Fibroblast of skin of left biceps (primary cell): ENCODE data around the gene FRG1.
"Not testable (repeated sequence)": the region's sequence is repeated elsewhere in the genome, so short reads cannot be mapped to it uniquely, and the experiment has no call there.

Experiments used
- DNase-seq, 2 experiments: peaks; one replicate each; pipeline ENCODE4 v3.0.0-alpha.2; 2013; ENCODE audit warnings: low read depth in 2 of 2

FRG1 gene

GRCh38 chr4:189985651-189986243 is 45.1 kb downstream of the FRG1 start:
- not testable (repeated sequence) for DNase-seq

DNA sequence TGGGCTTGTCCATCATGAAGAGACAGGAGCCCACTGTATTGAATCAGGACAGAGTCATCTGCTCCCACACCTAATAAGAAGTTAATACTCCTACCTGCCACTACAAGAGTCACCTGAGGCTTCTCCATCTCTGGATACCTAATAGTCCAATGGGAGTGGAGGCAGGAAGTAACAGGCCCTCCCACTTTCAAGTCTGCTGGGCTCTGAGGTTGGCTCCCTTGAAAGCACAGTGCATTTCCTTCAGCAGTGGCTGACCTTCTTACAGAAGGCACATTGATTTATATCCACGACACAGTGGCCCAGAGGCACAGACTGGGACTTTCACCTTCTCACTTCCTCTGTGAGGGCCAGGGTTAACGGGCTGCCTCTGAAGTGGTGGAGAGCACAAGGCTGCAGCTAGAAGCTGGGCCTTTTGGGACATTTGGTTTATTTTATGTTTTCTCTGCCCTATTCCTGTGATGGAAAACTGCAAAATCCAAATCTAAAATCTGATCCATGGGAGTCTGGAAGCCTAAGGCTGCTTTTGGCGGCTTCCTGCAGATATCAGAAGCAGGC is 48.3 kb downstream of the FRG1 start:
- DNase-seq: no peak

DNA sequence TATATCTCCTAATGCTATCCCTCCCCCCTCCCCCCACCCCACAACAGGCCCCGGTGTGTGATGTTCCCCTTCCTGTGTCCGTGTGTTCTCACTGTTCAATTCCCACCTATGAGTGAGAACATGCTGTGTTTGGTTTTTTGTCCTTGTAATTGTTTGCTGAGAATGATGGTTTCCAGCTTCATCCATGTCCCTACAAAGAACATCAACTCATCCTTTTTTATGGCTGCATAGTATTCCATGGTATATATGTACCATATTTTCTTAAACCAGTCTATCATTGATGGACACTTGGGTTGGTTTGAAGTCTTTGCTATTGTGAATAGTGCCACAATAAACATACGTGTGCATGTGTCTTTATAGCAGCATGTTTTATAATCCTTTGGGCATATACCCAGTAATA is 49.3 kb downstream of the FRG1 start:
- DNase-seq: not testable (repeated sequence)
